Epithelial cell of proximal tubule (primary cell): ENCODE results near the gene FBXL20. TPM values are rescaled to one million over a fixed set of nuclear protein-coding genes. Genes with fewer than 3 reads are reported as not detected.

Source experiments
- DNase-seq: peaks from one replicate; pipeline ENCODE4 v3.0.0-alpha.2; 2011; ENCODE audit warnings: low read depth
- H3K4me3 ChIP-seq: 2 replicates; pipeline ENCODE4 v1.5.1; 2011; ENCODE audit warnings: low read depth, mild to moderate bottlenecking, low read length
- CTCF ChIP-seq: conservative IDR thresholded peaks from 2 replicates; pipeline ENCODE4 v1.5.1; 2012; ENCODE audit warnings: low read depth, mild to moderate bottlenecking, low read length
- total RNA-seq: library from RNA; depleted of rRNA; stranded (reverse); fragments of >200 nt; gene quantifications from 2 replicates; pipeline ENCODE4 v1.2.3, GENCODE V29; 2015

Gene FBXL20
- total RNA-seq, 1 donor from 2014 or later = 9.3 TPM

GRCh38 chr17:39225959-39226683 is 175.3 kb downstream of the FBXL20 start:
- no peak for TF ChIP-seq CTCF
- no peak overlapping the region for H3K4me3 ChIP-seq
- DNase-seq = no peak

- no peak for TF ChIP-seq CTCF
- DNase-seq = no peak
- peak within 1 kb of the TSS; percentile 23 for H3K4me3 ChIP-seq
Observed at GRCh38 chr17:39225308-39225958, 176.0 kb downstream of the FBXL20 start, which contains the start of gene STAC2. TSS of gene STAC2 (minus strand) at chr17:39225945. CDS start at chr17:39225502, 443 bp downstream.

- DNase-seq = no peak
- H3K4me3 ChIP-seq = peak overlapping the region; percentile 23
- no peak for TF ChIP-seq CTCF
Observed at GRCh38 chr17:39224778-39225307, 176.6 kb downstream of the FBXL20 start.

- no peak for DNase-seq
- H3K4me3 ChIP-seq = peak overlapping the region; percentile 23
- TF ChIP-seq CTCF = no peak
Observed at GRCh38 chr17:39223907-39224777, 177.3 kb downstream of the FBXL20 start.

GRCh38 chr17:39222866-39223834 is 178.3 kb downstream of the FBXL20 start:
- TF ChIP-seq CTCF = no peak

GRCh38 chr17:39222151-39222550 is 179.3 kb downstream of the FBXL20 start:
- DNase-seq = no peak
- TF ChIP-seq CTCF = no peak

More at GRCh38 chr17:39222866-39223834, 178.3 kb downstream of the FBXL20 start:
- no peak overlapping the region for H3K4me3 ChIP-seq
- DNase-seq = no peak

More at GRCh38 chr17:39222151-39222550, 179.3 kb downstream of the FBXL20 start:
- H3K4me3 ChIP-seq = no peak overlapping the region
